OCI-LY3 (cell line): ENCODE results near the gene ERICH2.
A peak's percentile ranks its signal among the peaks of the same experiment; 100 is the strongest.

Source experiments
- H2AFZ ChIP-seq: fragments of 200-600, 300-600 bp; shearing (Covaris generic); 2 replicates; pipeline ENCODE4 v1.6.0; 2014; ENCODE audit warnings: antibody characterized with exemption, low read depth, low read length
- H3K27ac ChIP-seq: fragments of 200-600, 300-600 bp; sonication (generic); 2 replicates; pipeline ENCODE4 v1.5.1; 2014; ENCODE audit warnings: mild to moderate bottlenecking, low read length, moderate library complexity, mixed read lengths
- H3K27me3 ChIP-seq: fragments of 200-600, 300-600 bp; sonication (generic); 2 replicates; pipeline ENCODE4 v1.6.1; 2014; ENCODE audit warnings: low read depth, low read length, mixed read lengths
- H3K36me3 ChIP-seq: fragments of 200-600, 300-600 bp; sonication (generic); replicated peaks from 2 replicates; pipeline ENCODE3; 2014; ENCODE audit warnings: low read depth, low read length, mixed read lengths
- H3K4me1 ChIP-seq: fragments of 300-600, 200-600 bp; sonication (generic); 2 replicates; pipeline ENCODE4 v1.6.1; 2014; ENCODE audit warnings: low read length, mixed read lengths
- H3K4me2 ChIP-seq: fragments of 200-600, 300-600 bp; sonication (generic); 2 replicates; pipeline ENCODE4 v1.6.1; 2014; ENCODE audit warnings: low read length, mixed read lengths
- H3K4me3 ChIP-seq: fragments of 300-600, 200-600 bp; sonication (generic); 2 replicates; pipeline ENCODE4 v1.5.1; 2014; ENCODE audit warnings: antibody characterized with exemption, mild to moderate bottlenecking, low read length, moderate library complexity
- H3K79me2 ChIP-seq: fragments of 300-600, 200-600 bp; shearing (Covaris generic); 2 replicates; pipeline ENCODE4 v1.6.1; 2014; ENCODE audit warnings: mild to moderate bottlenecking, low read length, mixed read lengths
- H3K9ac ChIP-seq: fragments of 300-600, 200-600 bp; shearing (Covaris generic); 2 replicates; pipeline ENCODE4 v1.6.0; 2014; ENCODE audit warnings: mild to moderate bottlenecking, low read length, moderate library complexity
- H3K9me3 ChIP-seq: fragments of 200-600, 300-600 bp; shearing (Covaris generic); 2 replicates; pipeline ENCODE4 v1.6.1; 2014; ENCODE audit warnings: low read length, mixed read lengths; ENCODE audit not compliant: insufficient read depth
- H4K20me1 ChIP-seq: fragments of 200-600, 300-600 bp; sonication (generic); 2 replicates; pipeline ENCODE4 v1.6.1; 2016; ENCODE audit warnings: low read length, mixed read lengths; ENCODE audit not compliant: insufficient read depth
- CTCF ChIP-seq: fragments of 200-600, 300-600 bp; sonication (generic); IDR thresholded peaks from 2 replicates; pipeline ENCODE4 v1.5.1; 2014; ENCODE audit warnings: antibody characterized with exemption, low read length, low read depth
- EZH2phosphoT487 ChIP-seq: fragments of 200-600 bp; shearing (Covaris generic); IDR thresholded peaks from 2 replicates; pipeline ENCODE4 v1.6.1; 2018; ENCODE audit warnings: antibody characterized with exemption, mixed run types, low read depth

Gene ERICH2

DNA sequence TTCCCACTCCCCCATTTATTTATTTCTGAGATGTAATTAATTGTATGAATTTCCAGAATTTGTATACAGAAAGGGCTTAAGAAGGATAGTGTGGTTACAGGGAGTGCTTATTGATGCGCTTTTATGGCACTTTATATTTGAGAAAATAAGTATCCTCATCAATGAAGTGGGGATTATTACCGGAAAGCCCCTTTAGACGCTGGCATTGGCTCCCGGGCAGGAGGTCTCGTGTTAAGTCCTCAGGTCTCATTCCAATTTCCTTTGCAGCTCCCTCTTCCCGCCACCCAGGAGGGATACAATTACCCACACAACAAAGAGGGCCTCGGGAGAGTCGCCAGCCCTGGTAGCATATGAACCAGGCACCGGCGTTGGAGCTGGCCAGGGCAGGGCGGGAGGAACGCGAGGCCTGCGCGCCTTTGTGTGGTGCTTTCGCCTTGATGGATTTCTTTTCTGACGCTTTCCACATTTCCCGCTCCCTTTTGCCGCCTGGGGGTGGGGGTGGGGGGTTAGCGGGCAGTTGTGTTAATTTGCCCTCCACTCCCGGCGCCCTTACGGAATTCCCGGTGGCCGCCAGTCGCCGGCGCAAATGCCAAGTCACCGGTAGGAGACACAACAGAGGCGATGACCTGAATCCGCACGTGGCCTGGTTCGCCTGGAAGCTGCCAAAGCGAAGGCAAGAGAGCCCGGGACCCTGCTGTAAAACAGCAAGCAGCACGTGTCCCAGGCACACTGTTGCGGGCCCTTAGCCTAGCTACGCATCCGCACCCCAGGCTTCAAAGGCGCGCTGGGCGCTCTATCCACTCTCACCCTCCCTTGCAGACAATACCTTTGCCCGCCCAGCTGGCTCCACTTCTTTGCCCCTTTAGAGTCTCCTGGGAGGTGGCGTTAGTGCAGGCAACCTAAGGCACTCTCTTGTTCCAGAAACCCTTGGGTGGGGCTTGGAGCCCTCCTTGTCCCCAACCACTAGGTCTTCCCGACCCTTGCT is 49.8 kb downstream of the ERICH2 start:
- Histone ChIP-seq H3K9ac (no peak overlapping the region), H3K4me3 (peak overlapping the region; percentile 73), H3K79me2 (no peaks in the 10 kb centered on the region), H3K36me3 (no peaks in the 10 kb centered on the region), H4K20me1 (no peaks in the 10 kb centered on the region), H3K27ac (no peak overlapping the region), H3K4me2 (peak overlapping the region; percentile 93), H3K9me3 (no peaks in the 10 kb centered on the region), H2AFZ (peak overlapping the region; percentile 53), H3K27me3 (peaks cover 4% of the 10 kb centered on the region; the same call in 1 of the 2 replicates), H3K4me1 (peaks cover 13% of the 10 kb centered on the region; the same call in 1 of the 2 replicates)
- TF ChIP-seq EZH2phosphoT487 (no peak), CTCF (no peak)

DNA sequence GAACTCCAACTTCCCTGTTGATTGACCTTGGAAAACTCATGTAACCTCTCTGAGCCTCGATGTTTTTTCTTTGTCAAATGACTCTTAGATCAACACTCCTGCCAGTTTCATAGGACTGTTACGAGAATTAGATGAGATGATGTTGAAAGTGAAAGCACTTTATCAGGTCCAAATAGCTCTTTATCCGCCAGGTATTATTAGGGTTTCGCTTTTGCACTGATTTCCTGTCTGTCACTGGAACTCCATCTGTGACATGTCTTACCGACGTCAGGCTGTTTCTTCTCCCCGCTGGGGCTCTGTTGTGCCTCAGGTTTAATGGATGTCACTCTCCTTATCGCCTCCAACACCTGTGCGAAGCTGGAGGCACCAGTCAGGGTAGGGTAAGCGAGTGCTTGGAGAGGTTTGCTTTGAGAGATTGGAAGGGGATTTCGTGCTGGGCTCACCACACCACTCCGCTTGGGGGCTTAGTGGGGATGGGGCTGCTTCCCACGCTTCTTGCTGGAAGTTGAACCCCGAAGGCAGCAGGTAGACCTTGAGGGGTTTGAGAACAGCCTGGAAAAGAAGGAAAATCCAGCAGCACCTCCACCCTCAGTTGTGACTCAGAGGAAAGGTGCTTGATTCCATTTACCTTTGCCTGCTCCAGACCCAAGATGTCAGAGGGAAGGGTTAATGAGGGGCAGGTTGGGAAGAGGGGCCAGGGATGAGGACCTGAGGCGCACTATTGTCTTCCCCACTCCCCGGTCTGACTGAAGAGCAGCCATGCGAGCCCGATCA is 50.8 kb downstream of the ERICH2 start:
- no peaks in the 10 kb centered on the region for H3K27me3 ChIP-seq
- peak overlapping the region; percentile 93 for H3K4me2 ChIP-seq

DNA sequence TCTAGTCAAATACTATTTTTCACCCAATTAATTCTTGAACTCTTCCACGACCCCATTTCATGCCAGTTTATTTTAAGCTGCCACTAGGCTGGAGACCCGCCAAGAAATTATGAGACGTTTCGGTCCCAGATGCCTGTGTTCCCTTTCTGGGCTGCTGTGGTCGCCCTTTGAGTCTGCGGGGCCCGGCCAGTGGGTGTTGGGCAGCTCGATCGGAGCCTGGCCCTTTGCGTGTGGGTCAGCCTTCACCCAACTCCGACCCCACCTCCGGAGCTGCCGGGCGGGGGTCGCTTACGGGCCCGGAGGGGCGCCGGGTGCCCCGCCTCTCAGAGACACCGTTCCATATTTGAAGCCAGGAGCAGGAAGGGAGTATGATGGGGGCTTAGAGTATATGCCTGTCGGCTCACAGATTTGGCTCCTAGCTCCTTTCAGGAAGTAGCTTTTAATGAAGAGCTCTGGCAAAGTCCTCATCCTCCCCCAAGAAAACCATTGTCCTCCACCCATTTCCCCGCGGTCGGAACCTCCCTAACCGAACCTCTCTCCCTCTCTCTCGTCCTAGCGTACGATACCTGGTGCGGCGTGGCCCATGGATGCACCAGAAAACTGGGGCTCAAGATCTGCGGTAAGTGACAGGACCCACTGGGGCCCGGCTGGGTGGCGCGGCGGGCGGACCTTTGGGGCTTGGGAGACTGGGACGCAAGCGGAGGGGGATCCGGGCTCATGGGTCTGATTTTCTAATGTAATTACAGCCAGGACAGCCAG is 51.5 kb downstream of the ERICH2 start:
- Histone ChIP-seq H3K4me3 (no peak overlapping the region), H3K4me1 (peaks cover 8% of the 10 kb centered on the region; the same call in 1 of the 2 replicates), H3K79me2 (no peaks in the 10 kb centered on the region), H4K20me1 (no peaks in the 10 kb centered on the region), H3K27ac (no peak overlapping the region), H2AFZ (no peak overlapping the region), H3K27me3 (no peaks in the 10 kb centered on the region), H3K9me3 (no peaks in the 10 kb centered on the region), H3K9ac (no peak overlapping the region), H3K4me2 (no peak overlapping the region), H3K36me3 (no peaks in the 10 kb centered on the region)
- no peak for TF ChIP-seq EZH2phosphoT487
- no peak for TF ChIP-seq CTCF

More for the DNA sequence above, 50.8 kb downstream of the ERICH2 start:
- Histone ChIP-seq H3K9ac (no peak overlapping the region), H3K4me1 (peaks cover 11% of the 10 kb centered on the region; the same call in 1 of the 2 replicates), H3K27ac (no peak overlapping the region), H3K36me3 (no peaks in the 10 kb centered on the region), H3K4me3 (peak overlapping the region; percentile 73), H2AFZ (peak overlapping the region; percentile 53), H4K20me1 (no peaks in the 10 kb centered on the region), H3K9me3 (no peaks in the 10 kb centered on the region), H3K79me2 (no peaks in the 10 kb centered on the region)
- TF ChIP-seq CTCF, result no peak
- TF ChIP-seq EZH2phosphoT487, result no peak
